PFSK-1 (cell line): ENCODE data around the gene CDC42EP4.

Source experiments
- FOXP2 ChIP-seq: optimal IDR thresholded peaks from 2 replicates; pipeline ENCODE3; 2011; ENCODE audit warnings: borderline replicate concordance, control low read depth, inconsistent platforms; ENCODE audit not compliant: insufficient read depth; ENCODE audit errors: extremely low read length, extremely low read depth
- POLR2AphosphoS5 ChIP-seq: IDR thresholded peaks from 2 replicates; pipeline ENCODE4 v1.6.1; 2012; ENCODE audit warnings: low read depth, mild to moderate bottlenecking, control low read depth, low read length, moderate library complexity
- REST ChIP-seq, 2 experiments: IDR thresholded peaks; 2 replicates each; pipeline versions ENCODE4 v1.6.1 to v1.8.0; 2011 to 2012; ENCODE audit warnings: low read depth in 2 of 2, low read length in 2 of 2, control low read depth in 1 of 2, inconsistent platforms in 1 of 2, mild to moderate bottlenecking in 1 of 2, moderate library complexity in 1 of 2; ENCODE audit not compliant: insufficient read depth in 1 of 2
- SIN3A ChIP-seq: IDR thresholded peaks from 2 replicates; pipeline ENCODE4 v1.6.1; 2012; ENCODE audit warnings: mild to moderate bottlenecking, low read length, moderate library complexity, borderline replicate concordance; ENCODE audit not compliant: insufficient read depth
- TAF1 ChIP-seq: IDR thresholded peaks from 2 replicates; pipeline ENCODE4 v1.6.1; 2012; ENCODE audit warnings: low read length, control low read depth, borderline replicate concordance; ENCODE audit not compliant: insufficient read depth

- no peak for TF ChIP-seq POLR2AphosphoS5
- no peak for TF ChIP-seq REST (IDR thresholded peaks at IDR 0.05; ENCODE audit: insufficient read depth in 1 of 2, low read depth in 2 of 2, low read length in 2 of 2)
- TF ChIP-seq TAF1: no peak
- no peak for TF ChIP-seq SIN3A
- TF ChIP-seq FOXP2: no peak
These were observed 42.0 kb downstream of the CDC42EP4 start for GRCh38 chr17:73269791-73270190.
